Right lobe of liver (tissue), 6 donors: ENCODE data around the gene ANKRD13D. TPM values are rescaled to one million over a fixed set of nuclear protein-coding genes. Genes with fewer than 3 reads are reported as not detected.

ENCODE experiments used
- ATAC-seq, 4 donors: fragments of 200-7000 bp; cut with Tn5 transposase; one replicate each; pipeline ENCODE4 v1.9.1; 2020; ENCODE audit warnings: mild to moderate bottlenecking in 4 of 4, moderate library complexity in 4 of 4
- DNase-seq, 3 donors: peaks; one replicate each; pipeline ENCODE4 v3.0.0-alpha.2; 2020
- H3K27ac ChIP-seq, 3 donors: fragments of 200-600 bp; one replicate each; pipeline ENCODE4 v1.8.0; 2022
- H3K27me3 ChIP-seq, 2 donors: fragments of 200-600 bp; one replicate each; pipeline ENCODE4 v1.8.0; 2022
- H3K36me3 ChIP-seq, 4 donors: fragments of 200-600 bp; sonication (generic) in 1 of 4; one replicate each; pipeline versions ENCODE4 v1.5.1 to v1.8.0; 2017 to 2022; ENCODE audit warnings: control low read depth in 1 of 4
- H3K4me1 ChIP-seq, 4 donors: fragments of 200-600 bp; sonication (generic) in 1 of 4; one replicate each; pipeline versions ENCODE4 v1.5.1 to v1.8.0; 2017 to 2022; ENCODE audit warnings: control low read depth in 1 of 4
- H3K4me3 ChIP-seq, 3 donors: fragments of 200-600 bp; one replicate each; pipeline ENCODE4 v1.8.0; 2022
- H3K9me3 ChIP-seq, 4 donors: fragments of 200-600 bp; sonication (generic) in 1 of 4; one replicate each; pipeline versions ENCODE4 v1.5.1 to v1.8.0; 2017 to 2022; ENCODE audit warnings: control low read depth in 1 of 4
- POLR2A ChIP-seq: fragments of 450-650 bp; IDR thresholded peaks from one replicate; pipeline ENCODE4 v1.6.1; 2017; ENCODE audit warnings: antibody characterized with exemption, mild to moderate bottlenecking
- WGBS: methylation state at CpG from one replicate; pipeline ENCODE4 v1.1.6; 2018; ENCODE audit warnings: low coverage, low lambda C conversion rate; ENCODE audit not compliant: insufficient coverage; ENCODE audit errors: missing lambda C conversion rate; 5-methylcytosine and 5-hydroxymethylcytosine counted together
- intact Hi-C, 2 donors: fragments of 100-400 bp; cut with DNase I; formaldehyde crosslinking; loops; one replicate each; pipeline versions ENCODE4 v1.11.2 to v1.14.1; 2022
- total RNA-seq, 6 experiments: library from RNA; depleted of rRNA in 2 of 6; stranded (reverse); fragments of >200 nt in 2 of 6; fragmentation: NEBNext Ultra II Directional in 3 of 6; extraction: Animal tissue kit (Norgen Biotek cat#: 25700) in 3 of 6; gene quantifications; one replicate each; pipeline versions ENCODE4 v1.1.0 to v1.2.4, GENCODE V29; 2016 to 2023
- TF ChIP-seq, protein P1 (sequence below), 4 donors: fragments of 200-600 bp in 3 of 4; fragments of 450-650 bp in 1 of 4; IDR thresholded peaks; one replicate each; pipeline versions ENCODE4 v1.5.1 to v1.8.0; 2016 to 2022; ENCODE audit warnings: antibody characterized with exemption in 4 of 4, mild to moderate bottlenecking in 2 of 4
- donor health status: DM: no; HTN: yes; CAD: no.
- donor health status: DM: no; HTN: no; CAD: no.
- donor health status: DM: no; HTN: no; CAD: no.
- donor health status: DM: no; HTN: yes; CAD: no.
- donor health status: DM: no; HTN: yes; CAD: no.

Gene ANKRD13D
- total RNA-seq, 6 experiments from 2014 or later, result 7.7 to 14.1 (median 10.4) TPM

DNA sequence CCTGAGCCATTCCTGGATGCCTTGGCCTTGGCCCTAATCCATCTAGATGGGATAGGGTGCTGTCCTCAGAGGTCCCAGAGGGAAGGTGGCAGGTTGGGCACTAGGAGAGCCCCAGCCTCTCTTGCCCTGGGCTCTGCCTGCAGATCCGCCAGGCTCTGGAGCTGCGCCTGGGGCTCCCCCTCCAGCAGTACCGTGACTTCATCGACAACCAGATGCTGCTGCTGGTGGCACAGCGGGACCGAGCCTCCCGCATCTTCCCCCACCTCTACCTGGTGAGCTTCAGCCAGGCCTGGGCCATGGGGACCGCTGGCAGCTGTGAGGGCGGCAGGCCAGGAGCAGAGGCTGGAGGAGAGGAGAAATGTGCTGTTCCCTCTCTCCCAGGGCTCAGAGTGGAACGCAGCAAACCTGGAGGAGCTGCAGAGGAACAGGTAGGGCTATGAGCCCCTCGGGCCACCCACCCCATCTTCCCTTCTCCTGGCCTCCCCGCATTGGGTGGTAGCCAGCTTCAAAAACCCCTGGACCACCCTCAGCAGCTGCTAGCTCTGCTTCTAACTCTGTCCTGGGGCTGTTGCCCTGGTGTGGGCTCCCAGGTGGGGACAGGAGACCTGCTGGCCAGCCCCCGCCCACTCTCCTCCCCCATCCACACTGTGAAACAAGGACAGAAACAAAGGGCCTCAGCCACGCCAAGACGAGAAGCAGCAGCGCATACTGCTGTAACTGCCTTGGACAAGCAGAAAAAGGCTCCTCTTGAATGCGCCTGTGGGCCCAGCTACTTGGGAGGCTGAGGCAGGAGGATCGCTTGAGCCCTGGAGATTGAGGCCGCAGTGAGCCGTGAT is 19.1 kb downstream of the ANKRD13D start:
- no peak overlapping the region for H3K27ac ChIP-seq
- H3K4me1 ChIP-seq, result peaks cover 0 to 8% (median 3%) of the 10 kb centered on the region in 4 donors
- H3K36me3 ChIP-seq, result peaks cover 0 to 19% (median 0%) of the 10 kb centered on the region in 4 donors
- TF ChIP-seq, protein P1, sequence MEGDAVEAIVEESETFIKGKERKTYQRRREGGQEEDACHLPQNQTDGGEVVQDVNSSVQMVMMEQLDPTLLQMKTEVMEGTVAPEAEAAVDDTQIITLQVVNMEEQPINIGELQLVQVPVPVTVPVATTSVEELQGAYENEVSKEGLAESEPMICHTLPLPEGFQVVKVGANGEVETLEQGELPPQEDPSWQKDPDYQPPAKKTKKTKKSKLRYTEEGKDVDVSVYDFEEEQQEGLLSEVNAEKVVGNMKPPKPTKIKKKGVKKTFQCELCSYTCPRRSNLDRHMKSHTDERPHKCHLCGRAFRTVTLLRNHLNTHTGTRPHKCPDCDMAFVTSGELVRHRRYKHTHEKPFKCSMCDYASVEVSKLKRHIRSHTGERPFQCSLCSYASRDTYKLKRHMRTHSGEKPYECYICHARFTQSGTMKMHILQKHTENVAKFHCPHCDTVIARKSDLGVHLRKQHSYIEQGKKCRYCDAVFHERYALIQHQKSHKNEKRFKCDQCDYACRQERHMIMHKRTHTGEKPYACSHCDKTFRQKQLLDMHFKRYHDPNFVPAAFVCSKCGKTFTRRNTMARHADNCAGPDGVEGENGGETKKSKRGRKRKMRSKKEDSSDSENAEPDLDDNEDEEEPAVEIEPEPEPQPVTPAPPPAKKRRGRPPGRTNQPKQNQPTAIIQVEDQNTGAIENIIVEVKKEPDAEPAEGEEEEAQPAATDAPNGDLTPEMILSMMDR (IDR thresholded peaks at IDR 0.05), result no peak
- no peak for TF ChIP-seq POLR2A
- ATAC-seq (no peak), DNase-seq (peak in 1 of 3 donors; percentile 46)
- intact Hi-C loops, result loop anchor here in 1 of 2 donors (5.0 kb wide), 1 partner anchor 36 kb away; no protein-coding TSS in a partner anchor
- H3K9me3 ChIP-seq, result no peaks in the 10 kb centered on the region
- H3K27me3 ChIP-seq, result no peaks in the 10 kb centered on the region
- 100% methylated on average over 3 of the region's 20 CpGs for WGBS
- H3K4me3 ChIP-seq, result no peak overlapping the region

GRCh38 chr11:67309166-67309565 is 20.1 kb downstream of the ANKRD13D start:
- DNase-seq (no peak), ATAC-seq (no peak)
- no peak for TF ChIP-seq POLR2A
- TF ChIP-seq, protein P1 (IDR thresholded peaks at IDR 0.05), result no peak
- Histone ChIP-seq H3K27me3 (no peaks in the 10 kb centered on the region), H3K4me3 (no peak overlapping the region), H3K27ac (no peak overlapping the region), H3K4me1 (peaks cover 0 to 6% (median 2%) of the 10 kb centered on the region in 4 donors), H3K9me3 (no peaks in the 10 kb centered on the region), H3K36me3 (peaks cover 0 to 19% (median 0%) of the 10 kb centered on the region in 4 donors)
- no CpG with 5 or more reads among the region's 11 CpGs for WGBS
- intact Hi-C loops, result loop anchor here in 1 of 2 donors (5.0 kb wide), 1 partner anchor 37 kb away; no protein-coding TSS in a partner anchor

DNA sequence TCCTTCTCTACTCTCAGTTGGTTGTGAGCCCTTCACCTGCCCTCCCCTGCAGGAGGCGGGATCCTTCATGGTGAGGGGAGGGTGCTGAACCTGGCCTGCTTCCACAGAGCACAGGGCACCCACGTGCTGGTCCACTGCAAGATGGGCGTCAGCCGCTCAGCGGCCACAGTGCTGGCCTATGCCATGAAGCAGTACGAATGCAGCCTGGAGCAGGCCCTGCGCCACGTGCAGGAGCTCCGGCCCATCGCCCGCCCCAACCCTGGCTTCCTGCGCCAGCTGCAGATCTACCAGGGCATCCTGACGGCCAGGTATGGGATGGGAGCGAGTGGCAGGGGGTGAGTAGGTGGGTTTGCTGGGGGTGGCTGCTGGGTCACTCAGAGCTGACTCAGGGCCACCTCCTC is 20.6 kb downstream of the ANKRD13D start:
- no peak for TF ChIP-seq POLR2A
- TF ChIP-seq, protein P1 (IDR thresholded peaks at IDR 0.05), result no peak
- Histone ChIP-seq H3K9me3 (no peaks in the 10 kb centered on the region), H3K4me1 (peaks cover 0 to 1% (median 0%) of the 10 kb centered on the region in 4 donors), H3K36me3 (peaks cover 0 to 19% (median 0%) of the 10 kb centered on the region in 4 donors), H3K4me3 (no peak overlapping the region), H3K27ac (no peak overlapping the region), H3K27me3 (no peaks in the 10 kb centered on the region)
- DNase-seq (no peak), ATAC-seq (no peak)
- intact Hi-C loops, result loop anchor here (5.0 kb wide), 2 partner anchors 37 to 47 kb away; no protein-coding TSS in a partner anchor
- no CpG with 5 or more reads among the region's 14 CpGs for WGBS

- no peak for DNase-seq
- peak in 1 of 4 donors; percentile 3 for ATAC-seq
These were observed 21.3 kb downstream of the ANKRD13D start for GRCh38 chr11:67310246-67311050.

More at GRCh38 chr11:67310246-67311050, 21.3 kb downstream of the ANKRD13D start:
- intact Hi-C loops, result loop anchor here in 1 of 2 donors (5.0 kb wide), 1 partner anchor 48 kb away; no protein-coding TSS in a partner anchor
- H3K27me3 ChIP-seq, result no peaks in the 10 kb centered on the region
- peaks cover 0 to 19% (median 0%) of the 10 kb centered on the region in 4 donors for H3K36me3 ChIP-seq
- no peak overlapping the region for H3K27ac ChIP-seq
- no peak overlapping the region for H3K4me3 ChIP-seq
- WGBS, result 100% methylated on average over 3 of the region's 19 CpGs
- TF ChIP-seq, protein P1 (IDR thresholded peaks at IDR 0.05), result no peak
- TF ChIP-seq POLR2A, result no peak
- H3K4me1 ChIP-seq, result no peaks in the 10 kb centered on the region
- no peaks in the 10 kb centered on the region for H3K9me3 ChIP-seq
